ENCODE results near the gene SLC5A2. TPM values are rescaled to one million over a fixed set of nuclear protein-coding genes. Genes with fewer than 3 reads are reported as not detected.

SLC5A2 gene
- polyA plus RNA-seq, 4 donors, result 18.9 to 65.6 (median 43.6) TPM

- DNase-seq (ENCODE audit: low read depth in 4 of 4, low spot score in 3 of 4), result peak; percentile 97 to 99 (median 98)
Measured at GRCh38 chr16:31459687-31460581, 23.0 kb upstream of the SLC5A2 start.

GRCh38 chr16:31460582-31461002 is 22.3 kb upstream of the SLC5A2 start:
- no peak for DNase-seq (ENCODE audit: low read depth in 4 of 4, low spot score in 3 of 4)

- no peak for DNase-seq (ENCODE audit: low read depth in 4 of 4, low spot score in 3 of 4)
Measured at GRCh38 chr16:31461201-31461920, 21.6 kb upstream of the SLC5A2 start.

GRCh38 chr16:31461921-31462804 is 20.8 kb upstream of the SLC5A2 start:
- no peak for DNase-seq (ENCODE audit: low read depth in 4 of 4, low spot score in 3 of 4)

- no peak for DNase-seq (ENCODE audit: low read depth in 4 of 4, low spot score in 3 of 4)
Measured at GRCh38 chr16:31464348-31464769, 18.6 kb upstream of the SLC5A2 start.

- DNase-seq (ENCODE audit: low read depth in 4 of 4, low spot score in 3 of 4), result no peak
Measured at GRCh38 chr16:31464781-31465260, 18.1 kb upstream of the SLC5A2 start.

- no peak for DNase-seq (ENCODE audit: low read depth in 4 of 4, low spot score in 3 of 4)
Measured at GRCh38 chr16:31465788-31466370, 17.0 kb upstream of the SLC5A2 start.

- DNase-seq (ENCODE audit: low read depth in 4 of 4, low spot score in 3 of 4), result no peak
Measured at GRCh38 chr16:31466381-31466841, 16.5 kb upstream of the SLC5A2 start.

GRCh38 chr16:31467151-31467773 is 15.7 kb upstream of the SLC5A2 start:
- DNase-seq (ENCODE audit: low read depth in 4 of 4, low spot score in 3 of 4), result no peak

- DNase-seq (ENCODE audit: low read depth in 4 of 4, low spot score in 3 of 4), result no peak
Measured at GRCh38 chr16:31467858-31468257, 15.1 kb upstream of the SLC5A2 start.

- DNase-seq (ENCODE audit: low read depth in 4 of 4, low spot score in 3 of 4), result no peak
Measured at GRCh38 chr16:31470615-31471014, 12.3 kb upstream of the SLC5A2 start.

GRCh38 chr16:31471241-31471874 is 11.6 kb upstream of the SLC5A2 start:
- DNase-seq (ENCODE audit: low read depth in 4 of 4, low spot score in 3 of 4), result no peak

GRCh38 chr16:31471875-31472708 is 10.8 kb upstream of the SLC5A2 start, which contains the start of gene TGFB1I1:
TGFB1I1 (plus strand) TSS chr16:31472152; CDS start chr16:31472189, 37 bp downstream.
- DNase-seq (ENCODE audit: low read depth in 4 of 4, low spot score in 3 of 4), result no peak

GRCh38 chr16:31472709-31473203 is 10.2 kb upstream of the SLC5A2 start:
- DNase-seq (ENCODE audit: low read depth in 4 of 4, low spot score in 3 of 4), result no peak

GRCh38 chr16:31473264-31473984 is 9.5 kb upstream of the SLC5A2 start:
- DNase-seq (ENCODE audit: low read depth in 4 of 4, low spot score in 3 of 4), result no peak

- DNase-seq (ENCODE audit: low read depth in 4 of 4, low spot score in 3 of 4), result no peak
Measured at GRCh38 chr16:31474173-31474714, 8.7 kb upstream of the SLC5A2 start.
